Kidney epithelial cell (primary cell): ENCODE measurements around the gene CBLN3. TPM values are rescaled to one million over a fixed set of nuclear protein-coding genes. Genes with fewer than 3 reads are reported as not detected.

ENCODE experiments used
- DNase-seq: peaks from one replicate; pipeline ENCODE4 v3.0.0-alpha.2; 2010; ENCODE audit warnings: low read depth
- H3K27me3 ChIP-seq: 2 replicates; pipeline ENCODE4 v1.6.0; 2011; ENCODE audit warnings: low read length; ENCODE audit not compliant: control insufficient read depth, insufficient read depth
- H3K36me3 ChIP-seq: 2 replicates; pipeline ENCODE4 v1.5.1; 2011; ENCODE audit warnings: low read length; ENCODE audit not compliant: control insufficient read depth, insufficient read depth
- H3K4me3 ChIP-seq: 2 replicates; pipeline ENCODE4 v1.5.1; 2011; ENCODE audit warnings: low read depth, mild to moderate bottlenecking, control low read depth, low read length
- total RNA-seq: library from RNA; depleted of rRNA; stranded (reverse); fragments of >200 nt; gene quantifications from 2 replicates; pipeline ENCODE4 v1.2.3, GENCODE V29; 2015
- TF ChIP-seq, protein P1 (sequence below): IDR thresholded peaks from 2 replicates; pipeline ENCODE4 v1.5.1; 2011; ENCODE audit warnings: mild to moderate bottlenecking, moderate library complexity, low read length, control low read depth, inconsistent platforms; ENCODE audit not compliant: insufficient read depth, poor library complexity, severe bottlenecking

CBLN3 gene
- total RNA-seq, 1 donor from 2014 or later: 0.88 TPM

DNA sequence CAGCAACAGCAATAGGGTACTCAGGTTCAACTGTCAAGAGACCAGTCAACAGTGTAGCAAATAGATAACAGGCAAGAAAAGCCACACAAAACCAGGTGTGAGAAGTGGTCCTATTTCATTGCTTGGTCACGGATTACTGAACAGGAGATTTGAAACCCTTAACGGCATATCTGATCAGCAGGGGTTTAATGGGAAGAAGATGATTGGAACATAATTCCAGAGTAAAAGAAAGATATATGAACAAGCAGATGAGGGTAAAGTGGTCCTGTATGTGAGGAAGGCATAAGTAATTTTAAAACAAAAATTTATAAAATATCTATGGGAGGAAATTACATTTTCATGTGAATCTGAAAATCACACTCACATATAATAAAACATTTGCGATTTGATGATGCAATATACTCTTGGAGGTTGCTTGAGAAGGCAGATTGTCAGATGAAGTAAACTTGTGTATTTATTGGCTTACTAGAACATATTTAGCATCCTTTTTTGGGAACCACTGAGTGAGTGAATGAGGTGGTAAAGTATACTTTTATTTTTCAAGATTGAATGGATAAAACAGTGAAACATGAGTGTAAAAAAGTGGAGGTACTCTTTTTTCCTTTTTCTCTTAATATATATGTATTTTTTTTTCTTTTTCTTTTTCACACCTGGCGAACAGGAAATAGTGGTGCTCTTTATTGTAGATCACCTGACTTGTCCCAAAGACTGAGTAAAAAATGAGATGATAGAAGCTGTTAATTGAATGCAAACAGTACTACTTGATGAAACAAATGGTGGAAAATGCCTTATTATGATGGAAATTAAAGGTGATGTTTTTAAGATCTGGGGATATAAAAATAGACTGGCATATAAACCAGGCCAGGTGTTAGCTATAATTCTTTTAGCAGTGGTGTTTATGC, 34.7 kb upstream of the CBLN3 start:
- DNase-seq: no peak
- H3K4me3 ChIP-seq: no peak overlapping the region
- no peaks in the 10 kb centered on the region for H3K27me3 ChIP-seq
- H3K36me3 ChIP-seq: no peaks in the 10 kb centered on the region
- TF ChIP-seq, protein P1, sequence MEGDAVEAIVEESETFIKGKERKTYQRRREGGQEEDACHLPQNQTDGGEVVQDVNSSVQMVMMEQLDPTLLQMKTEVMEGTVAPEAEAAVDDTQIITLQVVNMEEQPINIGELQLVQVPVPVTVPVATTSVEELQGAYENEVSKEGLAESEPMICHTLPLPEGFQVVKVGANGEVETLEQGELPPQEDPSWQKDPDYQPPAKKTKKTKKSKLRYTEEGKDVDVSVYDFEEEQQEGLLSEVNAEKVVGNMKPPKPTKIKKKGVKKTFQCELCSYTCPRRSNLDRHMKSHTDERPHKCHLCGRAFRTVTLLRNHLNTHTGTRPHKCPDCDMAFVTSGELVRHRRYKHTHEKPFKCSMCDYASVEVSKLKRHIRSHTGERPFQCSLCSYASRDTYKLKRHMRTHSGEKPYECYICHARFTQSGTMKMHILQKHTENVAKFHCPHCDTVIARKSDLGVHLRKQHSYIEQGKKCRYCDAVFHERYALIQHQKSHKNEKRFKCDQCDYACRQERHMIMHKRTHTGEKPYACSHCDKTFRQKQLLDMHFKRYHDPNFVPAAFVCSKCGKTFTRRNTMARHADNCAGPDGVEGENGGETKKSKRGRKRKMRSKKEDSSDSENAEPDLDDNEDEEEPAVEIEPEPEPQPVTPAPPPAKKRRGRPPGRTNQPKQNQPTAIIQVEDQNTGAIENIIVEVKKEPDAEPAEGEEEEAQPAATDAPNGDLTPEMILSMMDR: no peak

DNA sequence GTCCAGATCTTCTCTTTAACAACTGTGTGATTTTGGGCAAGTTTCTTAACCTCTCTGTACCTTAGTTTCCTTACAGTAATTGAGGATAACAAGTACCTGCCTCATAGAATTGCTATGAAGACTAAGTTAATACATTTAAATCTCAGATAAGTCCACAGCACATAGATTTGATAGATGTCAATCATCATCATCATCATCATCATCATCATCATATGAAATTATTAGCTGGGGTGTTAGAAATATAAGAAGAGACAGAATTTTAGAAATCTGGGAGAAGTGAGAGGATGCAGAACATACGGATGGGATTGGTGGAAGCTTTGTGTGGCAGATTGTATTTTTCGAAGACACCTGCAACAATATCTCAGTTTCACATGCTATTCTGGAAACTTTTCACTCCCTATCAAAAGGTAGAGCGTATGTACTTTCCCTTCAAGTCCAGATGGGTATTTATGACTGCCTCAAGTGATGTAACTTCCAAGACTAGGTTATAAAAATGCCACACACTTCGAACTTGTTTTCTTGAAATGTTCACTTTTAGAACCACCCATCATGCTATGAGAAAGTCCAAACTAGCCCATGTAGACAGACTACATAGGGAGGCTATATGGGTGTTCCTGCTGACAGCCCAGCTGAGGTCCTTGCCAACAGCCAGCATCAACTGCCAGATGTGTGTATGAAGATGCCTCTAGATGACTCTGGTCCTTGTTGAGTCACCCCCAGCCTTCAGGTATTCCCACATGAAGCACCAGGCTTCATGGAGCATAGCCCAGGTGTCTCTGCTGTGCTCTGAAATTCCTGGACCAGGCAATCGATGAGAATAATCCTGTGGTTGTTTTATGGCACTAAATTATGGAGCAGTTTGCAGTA, 33.8 kb upstream of the CBLN3 start:
- DNase-seq: no peak
- TF ChIP-seq, protein P1: no peak
- H3K36me3 ChIP-seq: no peaks in the 10 kb centered on the region
- no peaks in the 10 kb centered on the region for H3K27me3 ChIP-seq
- H3K4me3 ChIP-seq: no peak overlapping the region

DNA sequence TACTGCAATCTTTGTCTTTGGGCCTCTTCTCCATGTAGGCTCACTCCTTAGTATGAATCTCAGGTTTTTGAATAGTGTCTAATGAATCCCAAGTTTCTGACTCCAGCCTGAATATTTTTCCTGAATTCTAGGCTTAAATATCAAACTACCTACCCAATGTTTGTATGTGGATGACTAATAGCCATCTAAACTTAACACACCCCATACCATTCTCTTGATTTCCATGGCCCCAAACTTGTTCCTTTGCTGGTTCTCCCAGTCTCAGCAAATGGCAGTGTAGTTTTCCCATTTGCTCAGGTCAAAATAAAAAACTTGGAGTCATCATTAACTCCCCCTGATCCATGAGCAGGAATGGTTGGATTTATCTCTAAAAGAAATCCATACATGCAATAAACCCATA, 31.9 kb upstream of the CBLN3 start:
- DNase-seq: no peak
- no peaks in the 10 kb centered on the region for H3K36me3 ChIP-seq
- TF ChIP-seq, protein P1: no peak
- no peak overlapping the region for H3K4me3 ChIP-seq
- no peaks in the 10 kb centered on the region for H3K27me3 ChIP-seq

DNA sequence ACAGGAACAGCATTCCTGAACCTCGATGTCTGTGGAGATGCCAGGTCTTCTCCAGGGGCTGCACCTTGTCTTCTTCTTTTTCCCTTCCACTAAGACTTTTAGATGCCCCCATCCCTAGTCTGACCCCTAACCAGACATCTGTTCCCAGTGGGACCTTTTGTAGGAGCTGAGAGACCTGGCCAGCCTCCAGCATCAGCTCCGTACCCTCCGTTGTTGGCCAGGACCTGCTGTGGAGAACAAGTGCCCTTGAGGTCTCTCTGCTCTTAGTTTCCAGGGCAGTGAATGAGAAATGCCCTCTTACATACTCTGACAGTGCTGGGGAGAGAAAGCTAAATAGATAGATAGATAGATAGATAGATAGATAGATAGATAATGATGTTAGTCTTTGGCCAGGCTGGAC, 29.9 kb upstream of the CBLN3 start:
- TF ChIP-seq, protein P1: no peak
- Histone ChIP-seq H3K36me3 (no peaks in the 10 kb centered on the region), H3K4me3 (no peak overlapping the region), H3K27me3 (no peaks in the 10 kb centered on the region)
- DNase-seq: no peak

DNA sequence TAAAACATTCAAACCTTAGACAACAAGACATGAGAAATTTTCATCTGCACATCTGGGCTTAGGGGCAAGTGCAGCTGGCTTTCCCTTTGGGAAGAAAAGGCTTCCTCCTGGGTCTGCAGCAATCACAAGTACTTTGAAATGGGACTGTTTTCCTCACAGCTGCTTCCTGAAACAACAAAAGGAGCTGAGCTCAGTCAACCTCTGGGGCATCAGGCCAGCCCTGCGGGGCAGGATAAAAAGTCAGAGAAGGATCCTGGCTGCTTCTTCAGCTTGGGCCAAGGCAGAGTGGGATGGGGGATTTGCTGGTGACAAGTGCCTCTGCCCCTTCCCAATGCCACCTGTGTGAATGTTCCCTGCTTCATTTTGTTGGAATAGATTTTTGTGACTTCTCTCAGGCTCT, 29.3 kb upstream of the CBLN3 start:
- Histone ChIP-seq H3K4me3 (no peak overlapping the region), H3K27me3 (no peaks in the 10 kb centered on the region), H3K36me3 (no peaks in the 10 kb centered on the region)
- DNase-seq: no peak
- TF ChIP-seq, protein P1: no peak
